Transverse colon (tissue), 4 donors: ENCODE data around the gene USP48. TPM values are rescaled to one million over a fixed set of nuclear protein-coding genes. Genes with fewer than 3 reads are reported as not detected.

Experiments
- DNase-seq: peaks from one replicate; pipeline ENCODE4 v3.0.0-alpha.2; 2019
- H3K27ac ChIP-seq, 4 donors: fragments of 200-600 bp; sonication (generic); 2 replicates each; pipeline ENCODE4 v1.5.1; 2016 to 2018; ENCODE audit warnings: inconsistent platforms in 4 of 4
- H3K27me3 ChIP-seq: fragments of 200-600 bp; sonication (generic); 2 replicates; pipeline ENCODE4 v1.5.1; 2017; ENCODE audit warnings: inconsistent platforms
- H3K36me3 ChIP-seq, 4 donors: fragments of 200-600 bp; sonication (generic); 2 replicates each; pipeline ENCODE4 v1.5.1; 2017 to 2019; ENCODE audit warnings: inconsistent platforms in 4 of 4
- H3K4me1 ChIP-seq, 4 donors: fragments of 200-600 bp; sonication (generic); 2 replicates each; pipeline ENCODE4 v1.5.1; 2017 to 2020; ENCODE audit warnings: inconsistent platforms in 4 of 4
- H3K4me3 ChIP-seq, 4 donors: fragments of 200-600 bp; sonication (generic); 1 replicate in 1 of 4; 2 replicates in 3 of 4; pipeline versions ENCODE4 v1.5.1 to v1.6.1; 2017 to 2019; ENCODE audit warnings: inconsistent platforms in 4 of 4
- H3K9me3 ChIP-seq, 2 donors: fragments of 200-600 bp; sonication (generic); 2 replicates each; pipeline ENCODE4 v1.5.1; 2017 to 2019; ENCODE audit warnings: inconsistent platforms in 2 of 2
- EP300 ChIP-seq: sonication (generic); formaldehyde crosslinking; IDR thresholded peaks from one replicate; pipeline ENCODE4 v1.6.1; 2017; ENCODE audit warnings: antibody characterized with exemption, low read depth
- POLR2A ChIP-seq: fragments of 450-650 bp; IDR thresholded peaks from one replicate; pipeline ENCODE4 v1.6.1; 2016; ENCODE audit warnings: antibody characterized with exemption, mild to moderate bottlenecking, moderate library complexity
- POLR2AphosphoS5 ChIP-seq, 3 donors: sonication (generic); formaldehyde crosslinking; IDR thresholded peaks; one replicate each; pipeline ENCODE4 v1.6.1; 2016; ENCODE audit warnings: antibody characterized with exemption in 3 of 3
- WGBS, 2 donors: methylation state at CpG; one replicate each; pipeline ENCODE4 v1.1.5; 2018; ENCODE audit warnings: low coverage in 1 of 2; 5-methylcytosine and 5-hydroxymethylcytosine counted together
- in situ Hi-C, 4 donors: fragments of 200-750 bp; cut with MboI; loops; one replicate each; pipeline versions ENCODE4 v1.15.0 to v1.15.1; 2017; ENCODE audit warnings: low sequenced_read_pairs in 3 of 4, low pct_ligation_motif_present in 1 of 4, low pct_unique_long_range_greater_than_20kb in 1 of 4
- intact Hi-C: fragments of 100-400 bp; cut with DNase I; formaldehyde crosslinking; loops from one replicate; pipeline ENCODE4 v1.15.1; 2023; ENCODE audit warnings: low total_unique reads
- total RNA-seq, 4 donors: library from RNA; depleted of rRNA; stranded (reverse); fragments of >200 nt; gene quantifications; one replicate each; pipeline ENCODE4 v1.1.0, GENCODE V29; 2016
- TF ChIP-seq, protein P1 (sequence below), 5 experiments: fragments of 200-600 bp in 3 of 5; fragments of 450-650 bp in 2 of 5; sonication (generic) in 3 of 5; IDR thresholded peaks; 1 replicate in 2 of 5; 2 replicates in 3 of 5; pipeline ENCODE4 v1.5.1; 2016 to 2017; ENCODE audit warnings: antibody characterized with exemption in 5 of 5, inconsistent platforms in 3 of 5, mild to moderate bottlenecking in 2 of 5, moderate library complexity in 1 of 5

Gene USP48
- total RNA-seq, 4 donors from 2014 or later = 48.4 to 87.3 (median 51.4) TPM

DNA sequence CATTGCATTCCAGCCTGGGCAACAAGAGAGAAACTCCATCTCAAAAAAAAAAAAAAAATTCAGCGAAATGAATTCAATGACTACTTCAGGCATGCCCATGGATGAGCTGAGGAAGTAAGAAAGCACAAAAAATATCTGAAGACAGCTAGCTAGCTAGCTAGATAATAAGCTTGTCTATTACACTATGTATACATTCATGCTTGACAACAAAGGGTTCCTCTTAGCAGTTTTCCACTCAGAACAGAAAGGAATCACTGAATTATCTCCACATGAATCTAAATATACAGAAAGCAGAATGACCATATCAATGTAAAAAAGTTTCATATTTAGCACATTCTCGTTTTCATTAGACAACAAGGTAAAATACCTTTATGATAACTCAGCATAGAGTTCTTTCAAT lies 32.1 kb downstream of the USP48 start:
- 45 to 50% methylated on average over 2 of the region's 2 CpGs for WGBS, 2 donors
- intact Hi-C loops = no loop called here
- H3K36me3 ChIP-seq = peaks cover 0 to 66% (median 26%) of the 10 kb centered on the region in 4 donors

DNA sequence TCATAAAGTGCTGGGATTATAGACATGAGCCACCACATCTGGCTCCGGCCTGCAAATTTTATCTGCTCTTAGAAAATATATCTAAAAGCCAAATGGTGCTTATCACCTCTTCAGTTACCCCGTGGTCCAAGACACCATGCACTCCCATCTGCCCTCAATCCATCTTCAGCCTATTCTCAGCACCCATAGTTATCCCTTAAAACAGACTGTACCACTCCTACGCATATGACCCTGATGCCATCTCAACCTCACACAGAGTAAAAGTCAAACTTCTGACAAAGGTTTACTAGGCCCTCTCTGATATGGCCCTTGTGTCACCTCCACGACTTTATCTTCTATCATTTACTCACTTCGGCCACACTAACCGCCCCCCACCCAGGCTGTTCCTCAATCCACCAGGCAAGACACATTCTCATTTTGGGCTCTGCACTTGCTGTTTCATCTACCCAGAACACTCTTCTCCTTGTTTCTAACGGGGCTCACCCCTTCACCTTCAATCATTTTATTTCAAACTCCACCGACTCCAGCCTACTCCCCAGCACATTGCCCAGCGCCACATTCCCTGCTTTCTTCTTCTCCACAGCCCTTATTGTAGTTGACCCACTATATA lies 33.0 kb downstream of the USP48 start:
- WGBS, 2 donors = 83 to 92% methylated on average over 9 of the region's 9 CpGs
- peaks cover 0 to 61% (median 25%) of the 10 kb centered on the region in 4 donors for H3K36me3 ChIP-seq
- H3K4me3 ChIP-seq = no peak overlapping the region
- TF ChIP-seq, protein P1, sequence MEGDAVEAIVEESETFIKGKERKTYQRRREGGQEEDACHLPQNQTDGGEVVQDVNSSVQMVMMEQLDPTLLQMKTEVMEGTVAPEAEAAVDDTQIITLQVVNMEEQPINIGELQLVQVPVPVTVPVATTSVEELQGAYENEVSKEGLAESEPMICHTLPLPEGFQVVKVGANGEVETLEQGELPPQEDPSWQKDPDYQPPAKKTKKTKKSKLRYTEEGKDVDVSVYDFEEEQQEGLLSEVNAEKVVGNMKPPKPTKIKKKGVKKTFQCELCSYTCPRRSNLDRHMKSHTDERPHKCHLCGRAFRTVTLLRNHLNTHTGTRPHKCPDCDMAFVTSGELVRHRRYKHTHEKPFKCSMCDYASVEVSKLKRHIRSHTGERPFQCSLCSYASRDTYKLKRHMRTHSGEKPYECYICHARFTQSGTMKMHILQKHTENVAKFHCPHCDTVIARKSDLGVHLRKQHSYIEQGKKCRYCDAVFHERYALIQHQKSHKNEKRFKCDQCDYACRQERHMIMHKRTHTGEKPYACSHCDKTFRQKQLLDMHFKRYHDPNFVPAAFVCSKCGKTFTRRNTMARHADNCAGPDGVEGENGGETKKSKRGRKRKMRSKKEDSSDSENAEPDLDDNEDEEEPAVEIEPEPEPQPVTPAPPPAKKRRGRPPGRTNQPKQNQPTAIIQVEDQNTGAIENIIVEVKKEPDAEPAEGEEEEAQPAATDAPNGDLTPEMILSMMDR (IDR thresholded peaks at IDR 0.05) = no peak
- TF ChIP-seq POLR2AphosphoS5 (IDR thresholded peaks at IDR 0.05) = no peak
- no peak for TF ChIP-seq EP300
- TF ChIP-seq POLR2A = no peak
- DNase-seq = no peak
- intact Hi-C loops = no loop called here
- no peaks in the 10 kb centered on the region for H3K27me3 ChIP-seq
- in situ Hi-C loops = no loop called here
- no peaks in the 10 kb centered on the region for H3K9me3 ChIP-seq
- H3K27ac ChIP-seq = no peak overlapping the region
- no peaks in the 10 kb centered on the region for H3K4me1 ChIP-seq

More for the DNA sequence above, 32.1 kb downstream of the USP48 start:
- TF ChIP-seq POLR2A (no peak), POLR2AphosphoS5 (IDR thresholded peaks at IDR 0.05) (no peak), EP300 (no peak)
- TF ChIP-seq, protein P1 (IDR thresholded peaks at IDR 0.05) = no peak
- in situ Hi-C loops = no loop called here
- no peak for DNase-seq
- H3K27ac ChIP-seq = no peak overlapping the region
- H3K4me1 ChIP-seq = no peaks in the 10 kb centered on the region
- H3K4me3 ChIP-seq = no peak overlapping the region
- no peaks in the 10 kb centered on the region for H3K27me3 ChIP-seq
- no peaks in the 10 kb centered on the region for H3K9me3 ChIP-seq

DNA sequence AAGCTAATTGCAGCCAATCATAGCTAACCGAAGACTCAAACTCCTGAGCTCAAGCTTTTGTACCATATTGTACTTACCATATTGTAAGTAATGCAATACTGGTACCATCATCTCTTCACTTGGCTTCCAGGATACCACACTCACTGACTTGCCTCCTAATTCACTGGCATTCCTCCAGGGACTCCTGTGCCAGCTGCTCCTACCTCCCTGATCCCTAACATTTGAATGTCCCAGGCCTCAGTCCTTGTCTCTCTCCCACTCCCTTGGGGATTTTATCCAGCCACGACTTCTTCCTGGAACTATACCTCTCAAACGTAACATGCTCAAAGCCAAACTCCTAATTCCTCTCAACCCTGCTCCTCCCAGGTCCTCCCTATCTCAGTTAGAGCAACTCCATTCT lies 33.8 kb downstream of the USP48 start:
- 89% methylated on average over 3 of the region's 3 CpGs; no CpG with 5 or more reads in 1 of the 2 donors for WGBS, 2 donors
- H3K36me3 ChIP-seq = peaks cover 0 to 55% (median 23%) of the 10 kb centered on the region in 4 donors

DNA sequence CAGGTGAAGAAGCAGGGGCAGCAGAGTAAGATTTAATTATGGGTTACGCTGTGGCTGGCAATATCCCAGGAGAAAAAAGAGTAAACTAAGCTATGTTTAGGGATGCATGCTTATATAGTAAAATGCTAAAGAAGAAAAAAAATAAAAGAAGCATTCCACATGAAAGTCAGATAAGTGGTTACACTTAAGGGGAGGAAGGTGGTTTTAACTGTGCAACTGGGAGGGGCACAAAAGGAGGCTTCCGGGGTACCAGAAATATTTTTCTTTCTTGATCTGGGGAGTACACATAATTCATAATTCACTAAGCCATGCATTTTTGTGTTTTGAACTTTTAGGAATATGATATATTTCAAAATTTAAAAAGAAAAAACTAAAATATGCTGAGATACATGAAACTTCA lies 39.5 kb downstream of the USP48 start:
- WGBS, 2 donors = 99 to 100% methylated on average over 2 of the region's 2 CpGs
- H3K4me1 ChIP-seq = no peaks in the 10 kb centered on the region
- TF ChIP-seq POLR2AphosphoS5 (IDR thresholded peaks at IDR 0.05) (no peak), EP300 (no peak), POLR2A (no peak)
- TF ChIP-seq, protein P1 (IDR thresholded peaks at IDR 0.05) = no peak
- in situ Hi-C loops = no loop called here
- intact Hi-C loops = no loop called here
- no peak for DNase-seq
- H3K27ac ChIP-seq = no peak overlapping the region
- H3K27me3 ChIP-seq = no peaks in the 10 kb centered on the region
- H3K36me3 ChIP-seq = peaks cover 0 to 40% (median 14%) of the 10 kb centered on the region in 4 donors
- no peak overlapping the region for H3K4me3 ChIP-seq
- no peaks in the 10 kb centered on the region for H3K9me3 ChIP-seq

More for the DNA sequence above, 33.8 kb downstream of the USP48 start:
- no peak for TF ChIP-seq EP300
- TF ChIP-seq POLR2A = no peak
- TF ChIP-seq POLR2AphosphoS5 (IDR thresholded peaks at IDR 0.05) = no peak
- TF ChIP-seq, protein P1 (IDR thresholded peaks at IDR 0.05) = no peak
- no peak overlapping the region for H3K4me3 ChIP-seq
- no peaks in the 10 kb centered on the region for H3K27me3 ChIP-seq
- intact Hi-C loops (no loop called here), in situ Hi-C loops (no loop called here)
- H3K4me1 ChIP-seq = no peaks in the 10 kb centered on the region
- H3K9me3 ChIP-seq = no peaks in the 10 kb centered on the region
- H3K27ac ChIP-seq = no peak overlapping the region
- DNase-seq = no peak
